ENCODE data around the gene CD2. TPM values are rescaled to one million over a fixed set of nuclear protein-coding genes. Genes with fewer than 3 reads are reported as not detected.

CD2 gene
- total RNA-seq, 2 experiments from 2014 or later = not detected

DNA sequence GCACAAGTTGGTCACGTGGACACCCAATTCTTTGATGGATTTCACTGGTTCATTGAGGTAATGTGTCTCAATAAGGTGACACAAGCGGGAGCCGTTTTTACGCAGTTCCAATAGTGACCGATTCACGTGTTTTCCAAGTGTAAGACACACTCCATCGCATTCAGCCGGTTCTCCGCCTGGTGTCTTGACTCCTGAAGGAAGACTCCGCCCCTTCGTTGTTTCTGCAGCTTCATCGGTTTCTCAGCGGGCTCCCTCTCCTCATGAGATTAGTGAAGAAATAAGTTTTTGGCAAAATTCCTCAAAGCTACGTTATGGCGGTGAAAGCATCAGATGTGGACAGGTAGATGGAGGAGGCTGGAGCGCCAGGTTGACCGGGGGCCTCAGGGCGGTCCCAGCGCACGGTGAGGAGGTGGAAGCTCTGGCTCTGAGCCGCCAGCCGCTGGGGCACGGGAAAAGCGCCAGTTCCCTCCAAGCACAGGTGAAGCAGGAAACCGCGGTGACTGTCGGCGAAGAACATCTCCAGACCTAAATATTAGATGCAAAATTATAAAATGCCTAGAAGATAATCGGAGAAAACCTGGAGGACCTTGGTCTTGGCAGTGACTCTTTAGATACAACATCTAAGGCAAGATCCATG is 21.0 kb downstream of the CD2 start:
- no peak overlapping the region for H3K4me2 ChIP-seq (ENCODE audit: low read length)
- H2AFZ ChIP-seq (ENCODE audit: low read length) = no peak overlapping the region
- no peaks in the 10 kb centered on the region for H4K20me1 ChIP-seq (ENCODE audit: insufficient read depth, low read length)
- no TSS peak for BruUV-seq (replicated peaks)
- no peak overlapping the region for H3K27ac ChIP-seq (ENCODE audit: low read depth, low read length, poor library complexity, severe bottlenecking)
- DNase-seq (ENCODE audit: low spot score) = no peak
- peaks cover 36% of the 10 kb centered on the region for H3K4me1 ChIP-seq (ENCODE audit: insufficient read depth, low read length, poor library complexity, severe bottlenecking)
- TF ChIP-seq EZH2phosphoT487 (IDR thresholded peaks at IDR 0.05; ENCODE audit: borderline replicate concordance, low read depth, low read length) (no peak), CTCF (conservative IDR thresholded peaks at IDR 0.05; ENCODE audit: low read length) (no peak)
- no peaks in the 10 kb centered on the region for H3K36me3 ChIP-seq (ENCODE audit: insufficient read depth, low read length)
- H3K9me3 ChIP-seq (ENCODE audit: low read length) = peaks cover 21% of the 10 kb centered on the region; the same call in 1 of the 2 replicates
- H3K9me2 ChIP-seq (ENCODE audit: insufficient read depth, low read length) = no peaks in the 10 kb centered on the region
- no peak overlapping the region for H3K4me3 ChIP-seq (ENCODE audit: low read depth, low read length, poor library complexity, severe bottlenecking)
- ChIA-PET POLR2A (interaction anchor here (1.1 kb wide), 1 partner anchor 28 kb away, joined by 3 read pairs; no protein-coding TSS in a partner anchor), CTCF (ENCODE audit: unreplicated experiment) (no interaction called here)
- no peaks in the 10 kb centered on the region for H3K79me2 ChIP-seq (ENCODE audit: insufficient read depth, low read depth, low read length)
- intact Hi-C loops (cut with micrococcal nuclease; ENCODE audit: unreplicated experiment) = no loop called here

- no peaks in the 10 kb centered on the region for H3K9me2 ChIP-seq (ENCODE audit: insufficient read depth, low read length)
- peak overlapping the region; percentile 61 for H2AFZ ChIP-seq (ENCODE audit: low read length)
- H4K20me1 ChIP-seq (ENCODE audit: insufficient read depth, low read length) = no peaks in the 10 kb centered on the region
- no peaks in the 10 kb centered on the region for H3K79me2 ChIP-seq (ENCODE audit: insufficient read depth, low read depth, low read length)
- no peak for TF ChIP-seq CTCF (conservative IDR thresholded peaks at IDR 0.05; ENCODE audit: low read length)
- TF ChIP-seq EZH2phosphoT487 (IDR thresholded peaks at IDR 0.05; ENCODE audit: borderline replicate concordance, low read depth, low read length) = no peak
- ChIA-PET POLR2A (interaction anchor here (0.6 to 0.7 kb wide), 2 partner anchors 880 to 1221 kb away, joined by 3 to 4 read pairs; no protein-coding TSS in a partner anchor), CTCF (ENCODE audit: unreplicated experiment) (interaction anchor here (0.8 kb wide), 1 partner anchor 97 kb away, joined by 3 read pairs; no protein-coding TSS in a partner anchor)
- H3K36me3 ChIP-seq (ENCODE audit: insufficient read depth, low read length) = no peaks in the 10 kb centered on the region
- intact Hi-C loops (cut with micrococcal nuclease; ENCODE audit: unreplicated experiment) = no loop called here
- BruUV-seq (replicated peaks) = no TSS peak
- peak overlapping the region; percentile 28 for H3K4me2 ChIP-seq (ENCODE audit: low read length)
- H3K27ac ChIP-seq (ENCODE audit: low read depth, low read length, poor library complexity, severe bottlenecking) = no peak overlapping the region
- H3K4me1 ChIP-seq (ENCODE audit: insufficient read depth, low read length, poor library complexity, severe bottlenecking) = peaks cover 13% of the 10 kb centered on the region
- no peak overlapping the region for H3K4me3 ChIP-seq (ENCODE audit: low read depth, low read length, poor library complexity, severe bottlenecking)
- H3K9me3 ChIP-seq (ENCODE audit: low read length) = peaks cover 17% of the 10 kb centered on the region; the same call in 1 of the 2 replicates
- no peak for DNase-seq (ENCODE audit: low spot score)
Observed at GRCh38 chr1:116777831-116778830, 23.9 kb downstream of the CD2 start.
